Muscle of back (tissue), 11 donors: ENCODE results near the gene VILL. TPM values are rescaled to one million over a fixed set of nuclear protein-coding genes. Genes with fewer than 3 reads are reported as not detected.
"Not testable (repeated sequence)": the region's sequence is repeated elsewhere in the genome, so short reads cannot be mapped to it uniquely, and the experiment has no call there.

Experiments used
- DNase-seq, 3 donors: peaks; one replicate each; pipeline versions ENCODE4 v3.0.0 to v3.0.0-alpha.2; 2013
- polyA plus RNA-seq, 10 donors: library from polyadenylated mRNA; unstranded; fragments of 120-200 nt; gene quantifications; one replicate each; pipeline ENCODE4 v1.2.1, GENCODE V29; 2013; ENCODE audit not compliant: insufficient read length in 10 of 10

The VILL gene
- polyA plus RNA-seq, 10 donors = 3.5 to 8.1 (median 5.2) TPM

GRCh38 chr3:37963016-37963415, 27.6 kb upstream of the VILL start:
- DNase-seq = peak in 1 of 3 donors; percentile 53

DNA sequence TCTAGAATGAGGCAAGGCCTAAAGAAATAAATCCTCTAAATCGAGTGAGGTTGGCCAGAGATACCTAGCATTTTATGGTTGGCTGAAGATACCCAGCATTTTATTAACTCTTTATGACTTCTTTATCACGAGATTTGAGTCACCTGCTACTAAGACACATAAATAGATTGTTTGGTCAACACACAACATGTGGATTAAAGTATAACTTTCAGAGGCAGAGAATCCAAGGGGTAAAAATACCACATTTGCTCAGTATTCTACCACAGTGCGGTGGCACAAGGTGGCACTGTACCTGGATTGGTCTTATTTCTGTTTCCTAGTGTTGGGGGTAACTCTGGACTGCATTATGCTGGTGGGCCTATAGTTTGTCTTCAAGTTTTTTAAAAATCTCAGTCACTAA, 27.0 kb upstream of the VILL start:
- DNase-seq = no peak

- no peak for DNase-seq
These were observed 26.4 kb upstream of the VILL start for GRCh38 chr3:37964146-37964545.

DNA sequence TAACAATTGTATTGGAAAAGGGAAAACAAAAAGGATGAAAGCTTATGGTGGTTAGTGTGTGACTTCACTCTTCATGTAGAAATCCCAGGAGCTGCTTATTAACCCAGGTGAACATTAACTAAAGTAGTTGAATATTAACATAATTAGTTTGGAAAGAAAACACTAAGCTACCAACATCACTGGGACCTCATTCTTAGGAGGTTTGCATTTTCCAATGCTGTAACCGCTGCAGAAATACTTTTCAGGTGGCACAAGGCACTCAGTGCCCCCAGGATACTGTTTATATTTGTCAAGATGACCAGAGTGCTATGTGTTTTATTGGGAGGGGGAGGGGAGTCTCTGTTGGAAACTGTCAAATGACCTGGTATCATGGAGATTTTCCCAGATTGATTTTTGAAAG, 25.9 kb upstream of the VILL start:
- no peak for DNase-seq

GRCh38 chr3:37967260-37967881, 23.2 kb upstream of the VILL start:
- DNase-seq = peak; percentile 46 to 73 (median 59)

DNA sequence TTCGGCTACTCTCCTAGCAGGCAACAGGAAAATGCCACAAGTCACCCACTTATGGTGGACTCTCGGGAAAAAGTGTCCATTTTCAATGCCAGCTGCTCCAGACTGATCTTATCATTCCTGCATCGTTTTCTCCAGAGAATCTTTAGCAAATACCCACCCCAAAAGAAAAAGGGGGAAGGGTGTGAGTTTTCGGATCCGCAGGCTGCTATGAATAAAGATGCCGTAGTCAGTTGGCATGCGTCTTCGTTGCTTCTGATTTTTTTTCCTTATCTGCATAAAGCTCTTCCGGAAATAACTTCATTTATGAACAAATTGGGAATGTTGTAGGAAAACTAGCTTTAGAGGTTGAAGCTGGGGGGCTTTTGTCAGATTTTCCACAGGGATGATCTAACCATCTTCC, 22.4 kb upstream of the VILL start:
- DNase-seq = no peak

GRCh38 chr3:37968813-37969595, 21.6 kb upstream of the VILL start:
- DNase-seq = peak in 1 of 3 donors; percentile 57

- DNase-seq = peak in 2 of 3 donors; percentile 44 to 63
These were observed 20.9 kb upstream of the VILL start for GRCh38 chr3:37969596-37970100.

GRCh38 chr3:37970802-37971201, 19.8 kb upstream of the VILL start:
- no peak for DNase-seq

DNA sequence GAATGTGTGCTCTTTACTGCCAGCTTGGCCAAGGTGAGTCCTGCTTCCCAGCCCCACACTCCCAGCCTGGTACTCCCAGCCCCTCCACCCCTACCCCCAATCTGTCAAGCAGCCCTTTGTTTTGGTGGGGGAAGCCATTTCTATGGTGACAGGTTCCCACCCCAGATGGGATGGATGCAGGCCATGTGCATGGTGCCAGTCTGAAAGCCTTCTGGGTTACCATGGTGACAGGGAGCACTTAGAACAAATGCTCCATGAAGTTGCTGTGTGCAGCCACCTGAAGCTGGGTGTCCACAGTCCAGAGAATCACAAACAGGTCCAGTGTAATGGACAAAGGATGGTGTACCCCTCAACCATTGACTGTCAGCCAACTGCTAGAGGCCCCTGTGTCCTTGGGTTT, 19.1 kb upstream of the VILL start:
- no peak for DNase-seq

DNA sequence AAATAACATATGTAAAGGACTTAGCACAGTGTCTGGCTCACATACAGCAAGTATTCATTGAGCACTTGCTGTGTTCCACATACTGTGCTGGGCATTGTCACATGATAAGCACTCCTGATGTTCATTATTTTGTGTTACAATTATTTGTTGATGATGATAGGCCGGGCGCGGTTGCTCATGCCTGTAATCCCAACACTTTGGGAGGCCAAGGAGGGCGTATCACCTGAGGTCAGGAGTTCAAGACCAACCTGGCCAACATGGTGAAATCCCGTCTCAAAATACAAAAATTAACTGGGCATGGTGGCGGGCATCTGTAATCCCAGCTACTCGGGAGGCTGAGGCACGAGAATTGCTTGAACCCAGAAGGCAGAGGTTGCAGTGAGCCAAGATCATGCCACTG, 18.5 kb upstream of the VILL start:
- not testable (repeated sequence) for DNase-seq

DNA sequence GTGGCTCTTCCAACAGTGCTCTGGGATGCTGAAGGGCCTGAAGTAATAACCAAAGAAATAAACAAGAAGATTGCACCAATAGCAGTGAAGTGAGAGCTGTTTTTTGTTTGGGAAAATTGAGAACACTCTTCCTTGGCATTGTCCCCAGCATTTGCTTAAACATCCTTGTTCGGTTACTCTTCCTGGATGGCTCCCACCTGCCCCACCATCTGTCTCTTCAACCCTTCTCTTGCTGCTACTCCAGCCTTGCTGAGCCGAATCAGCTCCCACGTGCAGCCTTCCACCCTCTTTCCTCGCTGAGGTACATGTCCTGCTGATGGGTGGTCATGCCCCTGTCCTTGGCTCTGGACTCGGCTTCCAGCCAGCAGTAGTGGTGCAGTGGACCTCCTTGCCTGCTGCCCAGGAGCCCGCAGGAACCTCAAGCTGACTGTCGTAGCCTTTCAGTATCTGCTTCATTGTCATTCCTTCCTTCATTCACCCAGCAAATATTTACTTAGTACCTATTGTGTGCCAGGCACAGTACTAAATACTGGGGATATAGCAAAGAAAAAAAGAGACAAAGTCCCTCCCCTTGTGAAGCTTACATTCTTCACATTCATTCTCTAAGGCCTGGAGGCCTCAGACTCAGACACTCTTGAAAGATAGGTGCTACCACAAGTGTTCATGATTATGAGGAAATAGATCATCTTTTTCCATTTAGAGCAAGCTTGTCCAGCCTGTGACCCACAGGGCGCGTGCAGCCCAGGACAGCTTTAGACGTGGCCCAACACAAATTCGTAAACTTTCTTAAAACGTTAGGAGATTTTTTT, 17.1 kb upstream of the VILL start:
- DNase-seq = peak in 1 of 3 donors; percentile 36

DNA sequence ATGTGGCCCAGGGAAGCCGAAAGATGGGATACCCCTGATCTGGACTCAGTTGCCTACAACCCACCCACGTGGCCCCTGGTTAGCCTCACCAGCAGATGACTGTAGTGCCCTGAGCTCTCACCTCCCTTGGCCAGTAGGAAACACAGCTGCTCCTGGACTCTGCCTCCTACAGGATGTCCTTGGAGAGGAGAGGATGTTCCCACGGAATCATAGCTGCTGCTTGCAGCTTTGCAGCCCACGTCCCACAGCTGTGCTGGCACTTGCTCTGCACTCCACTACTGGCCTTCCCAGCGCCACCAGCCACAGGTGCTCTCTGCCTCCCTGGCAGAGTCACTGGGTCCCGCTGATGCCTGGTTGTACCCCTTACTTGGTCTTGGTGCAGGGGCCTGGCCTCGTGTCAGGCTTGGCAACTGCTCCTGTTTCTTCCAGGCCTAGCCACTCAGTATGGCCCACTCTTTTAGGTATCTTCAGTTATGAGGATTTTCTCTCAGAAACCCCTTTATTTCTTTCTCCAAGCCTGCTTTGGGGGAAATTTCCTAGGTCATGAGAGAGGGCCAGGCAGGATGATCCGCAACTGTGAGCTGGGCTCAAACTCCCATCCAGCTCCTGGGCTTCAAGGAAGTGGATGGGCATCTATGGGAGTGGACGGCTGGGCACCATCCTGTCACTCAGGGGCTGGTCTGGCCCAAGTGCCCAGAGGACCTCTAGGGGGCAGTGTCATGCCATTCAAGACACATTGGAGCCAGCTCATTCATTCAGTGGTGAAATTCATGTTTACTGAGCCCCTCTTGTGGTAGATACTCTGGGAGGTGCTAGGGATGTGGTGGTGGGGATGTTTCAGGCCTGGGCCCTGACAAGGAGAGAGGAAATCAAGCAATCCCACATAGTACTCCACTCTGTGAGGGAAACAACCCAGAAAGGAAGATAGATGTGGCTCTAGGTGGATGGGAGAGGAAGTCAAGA, 16.2 kb upstream of the VILL start:
- peak in 2 of 3 donors; percentile 44 to 73 for DNase-seq

DNA sequence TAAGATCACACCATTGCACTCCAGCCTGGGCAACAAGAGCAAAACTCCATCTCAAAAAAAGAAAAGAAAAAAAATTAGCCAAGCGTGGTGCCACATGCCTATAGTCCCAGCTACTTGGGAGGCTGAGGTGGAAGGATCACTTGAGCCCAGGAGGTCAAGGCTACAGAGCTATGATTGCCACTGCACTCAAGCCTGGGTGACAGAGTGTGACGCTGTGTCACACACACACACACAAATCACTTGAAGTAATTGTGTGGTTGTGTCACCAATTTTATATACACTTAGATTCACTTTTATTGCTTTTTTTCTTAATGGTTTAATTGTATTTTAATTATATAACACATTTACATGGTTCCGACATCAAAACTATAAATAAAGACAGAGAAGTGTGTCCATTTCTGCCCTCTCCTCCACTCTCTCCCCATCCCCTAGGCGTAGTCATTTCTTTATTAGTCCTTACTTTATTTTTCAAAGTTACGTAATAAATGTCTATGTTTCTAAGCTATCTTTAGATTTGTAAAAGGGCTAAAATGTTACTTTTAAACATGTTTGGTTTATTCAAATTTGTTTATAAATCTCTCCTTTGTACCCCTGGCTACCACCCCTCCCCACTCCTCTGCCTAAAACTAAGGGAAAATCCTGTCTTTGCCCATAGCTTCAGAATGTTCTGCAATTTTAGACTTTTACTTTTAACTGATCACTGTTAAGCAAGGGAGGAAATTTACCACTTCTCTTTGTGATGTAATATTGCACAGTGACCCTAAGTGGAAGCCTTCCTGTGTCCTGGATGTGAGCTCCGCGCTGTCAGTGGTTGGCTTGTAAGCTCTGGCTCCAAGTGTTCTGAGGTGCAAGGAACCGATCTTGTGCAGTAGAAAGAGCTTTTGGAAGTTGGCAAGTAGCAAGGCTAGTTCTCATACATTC, 10.8 kb upstream of the VILL start:
- DNase-seq = no peak

DNA sequence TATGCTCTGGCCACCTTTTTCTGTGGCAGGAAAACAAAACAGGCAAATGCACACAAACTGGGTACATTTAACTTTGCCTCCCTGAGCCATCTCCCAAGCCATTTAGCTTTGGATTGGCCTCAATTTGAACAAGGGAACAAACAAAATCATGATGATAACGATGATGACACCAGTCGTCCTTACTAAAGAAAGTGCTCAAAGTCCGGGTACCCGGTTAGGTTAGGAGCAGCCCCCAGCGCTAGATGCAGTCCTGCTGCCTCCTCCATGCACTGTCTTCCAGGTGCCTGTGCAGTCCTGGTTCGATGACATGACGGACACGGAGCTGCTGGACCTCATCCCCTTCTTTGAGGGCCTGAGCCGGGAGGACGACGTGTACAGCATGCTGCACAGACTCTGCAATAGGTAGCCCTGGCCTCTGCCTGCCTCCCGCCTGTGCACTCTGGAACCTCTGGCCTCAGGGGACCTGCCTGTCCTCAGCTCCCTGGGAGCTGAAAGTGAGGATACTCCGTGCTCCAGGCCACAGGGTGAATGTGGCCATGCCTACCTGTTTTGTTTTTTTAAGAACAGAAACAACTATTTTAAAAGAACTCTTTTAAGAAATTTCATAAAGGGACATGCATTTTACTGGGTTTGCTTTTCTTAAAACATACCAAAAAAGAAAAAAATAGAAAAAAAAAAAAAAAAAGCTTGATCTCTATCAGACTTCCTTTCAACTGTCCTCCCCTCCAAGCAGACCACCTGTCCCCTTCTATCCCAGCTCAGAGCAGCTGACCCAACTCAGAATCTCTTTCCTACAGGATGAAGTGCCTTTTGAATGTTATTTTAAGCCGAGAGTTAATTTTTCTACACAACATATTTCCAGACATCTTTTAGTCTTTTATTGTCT, 9.9 kb upstream of the VILL start:
- DNase-seq = no peak

DNA sequence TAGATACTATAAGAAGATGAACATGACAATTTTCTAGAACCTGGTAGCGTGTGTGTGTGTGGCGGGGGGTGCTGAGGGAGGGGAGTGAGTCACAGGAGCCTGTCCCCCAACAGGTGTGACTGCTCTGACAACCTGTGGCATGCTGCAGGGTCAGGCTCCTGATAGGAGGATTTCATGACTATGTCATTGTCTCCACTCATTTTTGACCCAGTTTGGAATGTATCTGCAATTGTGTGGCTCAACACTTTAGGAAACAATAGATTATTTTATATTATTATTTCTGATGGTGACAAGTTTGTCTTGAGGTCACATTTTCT, 9.3 kb upstream of the VILL start:
- no peak for DNase-seq

GRCh38 chr3:37982331-37982730, 8.3 kb upstream of the VILL start:
- DNase-seq = no peak

DNA sequence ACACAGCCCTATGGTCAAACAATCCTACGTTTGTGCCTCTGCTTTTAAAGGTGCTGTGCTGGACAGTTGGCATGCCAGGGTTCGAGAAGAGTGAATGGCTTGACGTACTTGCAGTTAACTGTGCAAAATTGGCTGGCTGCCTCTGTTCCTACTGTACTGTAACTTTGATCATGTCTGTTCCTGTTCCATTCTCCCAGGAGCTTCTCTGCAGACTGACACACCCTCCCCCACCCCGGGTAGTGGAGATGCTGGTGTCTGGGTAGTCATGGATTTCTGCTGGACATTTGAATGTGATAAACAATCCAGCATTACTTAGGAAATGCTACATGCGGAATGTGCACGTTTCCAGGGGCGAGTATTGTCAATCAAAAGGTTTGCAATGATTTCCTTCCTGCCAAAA, 6.5 kb upstream of the VILL start:
- no peak for DNase-seq

- no peak for DNase-seq
These were observed 6.0 kb upstream of the VILL start for GRCh38 chr3:37984596-37984995.
